ENCODE results near the gene MAN2A2. TPM values are rescaled to one million over a fixed set of nuclear protein-coding genes. Genes with fewer than 3 reads are reported as not detected.

The MAN2A2 gene
- total RNA-seq, 4 donors from 2014 or later, result 76.2 to 188 (median 141) TPM

DNA sequence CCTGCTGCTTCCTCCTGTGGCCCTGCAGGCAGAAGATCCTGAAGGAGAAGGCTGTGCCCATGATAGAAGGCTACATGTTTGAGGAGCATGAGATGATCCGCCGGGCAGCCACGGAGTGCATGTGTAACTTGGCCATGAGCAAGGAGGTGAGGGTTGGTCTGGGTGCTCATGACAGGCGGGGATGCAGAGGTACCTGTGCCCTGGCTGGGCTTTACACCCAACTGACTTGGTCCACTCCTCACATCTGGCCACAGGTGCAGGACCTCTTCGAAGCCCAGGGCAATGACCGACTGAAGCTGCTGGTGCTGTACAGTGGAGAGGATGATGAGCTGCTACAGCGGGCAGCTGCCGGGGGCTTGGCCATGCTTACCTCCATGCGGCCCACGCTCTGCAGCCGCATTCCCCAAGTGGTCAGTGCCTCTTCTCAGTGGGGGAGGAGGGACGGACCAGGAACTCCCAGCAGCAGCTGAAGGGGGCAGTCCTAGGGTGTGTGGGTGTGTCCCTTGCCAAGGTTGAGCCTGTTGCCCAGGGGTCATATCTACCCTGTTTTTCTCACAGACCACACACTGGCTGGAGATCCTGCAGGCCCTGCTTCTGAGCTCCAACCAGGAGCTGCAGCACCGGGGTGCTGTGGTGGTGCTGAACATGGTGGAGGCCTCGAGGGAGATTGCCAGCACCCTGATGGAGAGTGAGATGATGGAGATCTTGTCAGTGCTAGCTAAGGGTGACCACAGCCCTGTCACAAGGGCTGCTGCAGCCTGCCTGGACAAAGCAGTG lies 50.0 kb downstream of the MAN2A2 start:
- DNase-seq, result no peak
- Histone ChIP-seq H3K4me1 (peaks cover 0 to 23% (median 16%) of the 10 kb centered on the region in 4 donors), H3K27ac (no peak overlapping the region), H3K27me3 (no peaks in the 10 kb centered on the region), H3K36me3 (peaks cover 0 to 60% (median 0%) of the 10 kb centered on the region in 3 donors), H3K4me3 (no peak overlapping the region), H3K9me3 (no peaks in the 10 kb centered on the region)
- no peak for TF ChIP-seq POLR2A (IDR thresholded peaks at IDR 0.05)

DNA sequence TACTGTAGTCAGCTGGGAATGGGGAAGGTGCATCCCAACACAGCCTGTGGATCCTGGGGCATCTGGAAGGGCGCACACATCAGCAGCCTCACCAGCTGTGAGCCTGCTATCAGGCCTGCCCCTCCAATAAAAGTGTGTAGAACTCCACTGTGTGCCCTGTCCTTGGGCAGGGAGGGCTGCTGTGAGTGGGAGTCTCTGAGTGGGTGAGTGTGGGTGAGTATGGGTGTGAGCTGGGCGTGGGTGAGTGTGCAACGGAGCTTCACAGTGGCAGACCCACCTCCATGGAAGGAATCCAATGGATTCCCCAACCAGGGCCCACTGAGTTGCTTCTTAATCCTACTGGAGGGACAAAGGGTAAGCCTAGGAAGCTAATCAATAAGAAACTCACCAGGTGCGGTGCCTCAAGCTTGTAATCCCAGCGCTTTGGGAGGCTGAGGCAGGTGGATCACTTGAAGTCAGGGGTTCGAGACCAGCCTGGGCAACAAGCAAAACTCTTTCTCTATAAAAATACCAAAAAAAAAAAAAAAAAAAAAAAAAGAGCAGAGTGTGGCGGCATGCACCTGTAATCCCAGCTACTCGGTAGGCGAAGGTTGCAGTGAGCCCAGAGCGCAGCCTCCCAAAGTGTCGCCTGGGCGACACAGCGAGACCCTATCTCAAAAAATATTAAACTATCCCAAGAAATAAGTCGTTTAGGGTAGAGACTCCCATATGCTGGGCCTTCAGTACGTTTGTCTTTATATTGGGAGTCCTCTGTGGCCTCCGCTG lies 51.0 kb downstream of the MAN2A2 start:
- Histone ChIP-seq H3K27ac (peak overlapping the region; percentile 90 to 99 (median 94)), H3K9me3 (no peaks in the 10 kb centered on the region), H3K36me3 (peaks cover 0 to 50% (median 0%) of the 10 kb centered on the region in 3 donors), H3K4me1 (peaks cover 0 to 23% (median 16%) of the 10 kb centered on the region in 4 donors), H3K27me3 (no peaks in the 10 kb centered on the region), H3K4me3 (peak overlapping the region; percentile 70 to 89 (median 82))
- TF ChIP-seq, protein P1, sequence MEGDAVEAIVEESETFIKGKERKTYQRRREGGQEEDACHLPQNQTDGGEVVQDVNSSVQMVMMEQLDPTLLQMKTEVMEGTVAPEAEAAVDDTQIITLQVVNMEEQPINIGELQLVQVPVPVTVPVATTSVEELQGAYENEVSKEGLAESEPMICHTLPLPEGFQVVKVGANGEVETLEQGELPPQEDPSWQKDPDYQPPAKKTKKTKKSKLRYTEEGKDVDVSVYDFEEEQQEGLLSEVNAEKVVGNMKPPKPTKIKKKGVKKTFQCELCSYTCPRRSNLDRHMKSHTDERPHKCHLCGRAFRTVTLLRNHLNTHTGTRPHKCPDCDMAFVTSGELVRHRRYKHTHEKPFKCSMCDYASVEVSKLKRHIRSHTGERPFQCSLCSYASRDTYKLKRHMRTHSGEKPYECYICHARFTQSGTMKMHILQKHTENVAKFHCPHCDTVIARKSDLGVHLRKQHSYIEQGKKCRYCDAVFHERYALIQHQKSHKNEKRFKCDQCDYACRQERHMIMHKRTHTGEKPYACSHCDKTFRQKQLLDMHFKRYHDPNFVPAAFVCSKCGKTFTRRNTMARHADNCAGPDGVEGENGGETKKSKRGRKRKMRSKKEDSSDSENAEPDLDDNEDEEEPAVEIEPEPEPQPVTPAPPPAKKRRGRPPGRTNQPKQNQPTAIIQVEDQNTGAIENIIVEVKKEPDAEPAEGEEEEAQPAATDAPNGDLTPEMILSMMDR (IDR thresholded peaks at IDR 0.05), result no peak
- TF ChIP-seq POLR2A (IDR thresholded peaks at IDR 0.05), result no peak
- no peak for DNase-seq

DNA sequence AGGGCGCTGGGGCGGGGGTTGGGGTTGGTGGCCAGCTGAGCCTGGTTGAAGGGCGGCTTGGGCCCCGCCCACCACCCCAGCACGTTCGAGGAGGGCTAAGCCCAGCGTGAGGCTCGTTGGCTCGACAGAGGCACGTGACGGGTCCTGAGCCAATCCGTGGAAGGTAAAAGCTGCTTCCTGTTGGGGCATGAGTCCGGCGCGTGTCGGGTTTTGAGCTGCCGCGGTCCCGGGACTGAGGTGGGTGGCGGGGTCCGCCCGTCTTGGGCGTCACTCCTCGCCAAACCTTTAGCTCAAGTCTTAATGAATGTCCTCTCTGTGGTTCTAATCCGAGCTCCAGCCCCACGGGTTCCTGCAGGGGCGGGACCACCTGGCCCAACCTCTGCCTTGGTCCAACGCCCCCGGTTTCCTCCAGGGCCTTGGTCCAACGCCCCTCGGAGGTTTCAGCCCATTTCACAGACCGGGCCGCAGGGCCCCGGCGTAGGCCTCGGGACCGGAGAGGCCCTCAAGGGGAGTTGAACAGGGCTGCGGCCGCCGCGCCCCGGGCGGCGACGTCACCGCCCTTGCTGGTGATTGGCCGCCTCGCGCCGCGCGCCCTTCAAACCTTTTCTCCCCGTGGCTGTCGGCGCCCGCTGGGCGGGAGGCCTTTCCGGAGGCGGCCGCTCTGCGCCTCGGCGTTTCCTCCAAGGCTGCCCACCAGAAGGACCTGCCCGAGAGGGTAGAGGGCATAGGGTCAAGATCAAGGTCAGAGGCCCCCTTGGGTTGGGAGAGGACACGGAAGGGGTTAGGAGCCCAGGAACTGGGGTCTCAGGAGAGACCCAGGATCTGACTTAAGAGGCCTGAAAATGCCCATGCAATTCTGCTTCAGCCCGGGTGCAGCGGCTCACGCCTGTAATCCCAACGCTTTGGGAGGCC lies 51.9 kb downstream of the MAN2A2 start, which contains the start of gene RCCD1:
Gene RCCD1 (plus strand): TSS at position 173 of the 912 bp plus-strand sequence. CDS start 1,851 bp downstream, outside the sequence.
- peak within 1 kb of the TSS; percentile 90 to 99 (median 94) for H3K27ac ChIP-seq
- peak within 1 kb of the TSS; percentile 70 to 89 (median 82) for H3K4me3 ChIP-seq
- DNase-seq, result peak; percentile 94 to 98 (median 96)
- peak; percentile 47 to 60 for TF ChIP-seq POLR2A (IDR thresholded peaks at IDR 0.05)
- TF ChIP-seq, protein P1 (IDR thresholded peaks at IDR 0.05), result no peak
- H3K9me3 ChIP-seq, result no peaks in the 10 kb centered on the region
- H3K4me1 ChIP-seq, result peaks cover 0 to 23% (median 16%) of the 10 kb centered on the region in 4 donors
- no peaks in the 10 kb centered on the region for H3K27me3 ChIP-seq
- H3K36me3 ChIP-seq, result peaks cover 0 to 42% (median 0%) of the 10 kb centered on the region in 3 donors

DNA sequence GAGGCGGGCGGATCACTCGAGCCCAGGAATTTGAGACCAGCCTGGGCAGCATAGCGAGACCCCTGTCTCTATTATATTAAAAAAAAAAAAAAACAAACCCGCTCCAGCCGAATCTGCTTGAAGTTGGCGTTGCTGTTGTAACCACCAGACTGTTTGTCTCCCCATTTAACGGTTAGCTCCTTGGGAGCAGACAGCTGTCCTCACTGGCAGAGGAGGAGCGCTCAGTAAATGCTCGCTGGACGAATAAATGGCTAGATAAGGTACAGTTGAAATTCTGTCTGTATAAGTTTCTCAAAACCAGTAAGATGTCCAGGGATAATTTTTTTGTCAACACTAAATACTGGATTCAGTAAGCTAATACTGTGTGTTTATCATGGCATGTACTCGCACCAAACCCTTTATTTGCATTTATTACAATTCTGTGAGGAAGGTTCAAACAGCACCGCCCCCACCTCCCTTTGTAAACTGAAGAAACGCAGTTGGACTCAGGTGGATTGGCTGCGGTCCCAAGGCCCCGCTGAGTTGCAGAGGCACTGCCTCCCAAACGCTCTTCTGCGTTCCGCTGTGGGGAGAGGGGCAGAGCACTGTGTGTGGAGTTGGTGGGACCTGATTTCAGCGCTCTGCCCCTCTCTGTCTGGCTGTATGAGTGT lies 52.6 kb downstream of the MAN2A2 start:
- no peaks in the 10 kb centered on the region for H3K27me3 ChIP-seq
- no peaks in the 10 kb centered on the region for H3K9me3 ChIP-seq
- H3K36me3 ChIP-seq, result peaks cover 0 to 42% (median 0%) of the 10 kb centered on the region in 3 donors
- TF ChIP-seq, protein P1 (IDR thresholded peaks at IDR 0.05), result no peak
- TF ChIP-seq POLR2A (IDR thresholded peaks at IDR 0.05), result no peak
- peak overlapping the region in 3 of 4 donors; percentile 7 to 99 (median 52) for H3K27ac ChIP-seq
- no peak for DNase-seq
- H3K4me3 ChIP-seq, result peak overlapping the region; percentile 70 to 89 (median 82)
- peaks cover 0 to 23% (median 16%) of the 10 kb centered on the region in 4 donors for H3K4me1 ChIP-seq

DNA sequence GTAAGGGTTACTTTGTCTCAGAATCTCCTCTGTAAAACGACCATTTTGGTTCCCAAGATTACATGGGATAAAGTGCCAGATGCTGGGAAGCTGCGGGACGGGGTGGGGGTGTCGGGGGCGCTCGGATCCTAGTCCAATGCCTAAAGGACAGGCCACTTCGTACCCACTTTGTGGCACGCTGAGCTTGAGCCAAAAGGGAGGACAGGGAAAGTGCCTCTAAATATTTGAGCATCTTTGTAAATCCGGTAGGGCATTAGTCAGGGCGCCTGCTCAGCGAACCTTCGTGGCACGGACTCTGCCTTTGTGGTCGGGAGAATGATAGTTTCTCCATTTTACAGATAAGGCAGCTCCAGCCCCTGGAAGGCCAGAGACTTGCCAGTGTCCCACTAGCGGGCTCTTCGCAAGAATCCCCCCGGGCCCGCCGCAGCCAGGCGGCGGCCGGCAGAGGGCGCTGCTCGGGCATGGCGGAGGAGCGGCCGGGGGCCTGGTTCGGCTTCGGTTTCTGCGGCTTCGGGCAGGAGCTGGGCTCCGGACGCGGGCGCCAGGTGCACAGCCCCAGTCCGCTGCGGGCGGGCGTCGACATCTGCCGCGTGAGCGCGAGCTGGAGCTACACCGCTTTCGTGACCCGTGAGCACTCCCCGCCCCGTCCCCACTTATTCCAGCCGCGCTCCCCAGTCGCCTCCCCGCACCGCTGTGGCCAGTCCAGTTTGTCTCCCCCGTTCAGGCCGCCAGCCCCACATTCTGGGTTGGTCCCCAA lies 53.4 kb downstream of the MAN2A2 start:
- DNase-seq, result peak; percentile 69 to 87 (median 84)
- Histone ChIP-seq H3K27me3 (no peaks in the 10 kb centered on the region), H3K4me1 (peaks cover 0 to 23% (median 16%) of the 10 kb centered on the region in 4 donors), H3K27ac (peak overlapping the region; percentile 7 to 52 (median 30)), H3K9me3 (no peaks in the 10 kb centered on the region), H3K4me3 (peak overlapping the region; percentile 39 to 74 (median 56)), H3K36me3 (peaks cover 0 to 42% (median 0%) of the 10 kb centered on the region in 3 donors)
- no peak for TF ChIP-seq POLR2A (IDR thresholded peaks at IDR 0.05)
- TF ChIP-seq, protein P1 (IDR thresholded peaks at IDR 0.05), result peak; percentile 78 to 97 (median 88)

Measured in Peyer's patch (tissue), 4 donors.